ENCODE measurements around the gene GPRASP2.

GPRASP2 gene

GRCh38 chrX:102745513-102745856 is 33.2 kb downstream of the GPRASP2 start:
- DNase-seq (ENCODE audit: low spot score), result no peak

- peak; percentile 35 for DNase-seq (ENCODE audit: low spot score)
Observed at GRCh38 chrX:102745857-102746584, 33.8 kb downstream of the GPRASP2 start.

GRCh38 chrX:102765217-102765616 is 53.0 kb downstream of the GPRASP2 start:
- DNase-seq (ENCODE audit: low spot score), result peak; percentile 33

GRCh38 chrX:102765809-102766208 is 53.6 kb downstream of the GPRASP2 start:
- peak; percentile 30 for DNase-seq (ENCODE audit: low spot score)

GRCh38 chrX:102767287-102767686 is 55.0 kb downstream of the GPRASP2 start:
- no peak for DNase-seq (ENCODE audit: low spot score)

All from AG08396 (cell line).